ENCODE data around the gene SLAMF9.

SLAMF9 gene

DNA sequence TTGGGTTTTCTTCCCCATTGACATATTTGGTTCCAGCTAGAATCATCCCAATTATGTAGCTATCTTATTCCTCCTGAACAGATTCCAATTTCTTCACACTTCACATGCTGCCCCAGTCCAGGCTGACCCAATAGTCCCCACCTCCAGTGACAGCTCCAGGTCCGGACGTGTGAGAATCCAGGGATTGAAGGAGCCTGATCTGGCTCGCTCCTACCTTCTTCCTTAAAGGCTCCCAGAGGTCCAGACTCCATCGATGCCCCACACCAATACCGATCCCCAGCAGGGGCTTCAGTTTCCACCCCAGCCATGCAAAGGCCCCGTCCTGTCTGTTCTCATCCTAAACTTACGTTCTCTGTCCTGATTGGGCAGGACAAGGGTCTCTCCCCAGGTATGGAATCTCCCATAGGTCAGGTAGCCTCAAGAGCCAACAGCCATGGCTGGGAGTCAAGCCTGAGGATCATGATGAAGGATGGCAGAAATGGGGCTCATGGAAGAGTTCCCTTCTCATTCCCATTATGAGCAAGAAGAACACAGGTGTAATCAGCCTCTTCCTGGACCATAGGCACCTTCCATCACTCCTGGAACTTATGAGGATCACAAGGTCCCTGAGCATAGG lies 20.4 kb upstream of the SLAMF9 start:
- no peak for DNase-seq

GRCh38 chr1:159973350-159973940 lies 19.4 kb upstream of the SLAMF9 start:
- DNase-seq: no peak

- DNase-seq: no peak
These were observed 18.6 kb upstream of the SLAMF9 start for GRCh38 chr1:159972443-159973205.

- DNase-seq: no peak
These were observed 16.9 kb upstream of the SLAMF9 start for GRCh38 chr1:159970932-159971342.

DNA sequence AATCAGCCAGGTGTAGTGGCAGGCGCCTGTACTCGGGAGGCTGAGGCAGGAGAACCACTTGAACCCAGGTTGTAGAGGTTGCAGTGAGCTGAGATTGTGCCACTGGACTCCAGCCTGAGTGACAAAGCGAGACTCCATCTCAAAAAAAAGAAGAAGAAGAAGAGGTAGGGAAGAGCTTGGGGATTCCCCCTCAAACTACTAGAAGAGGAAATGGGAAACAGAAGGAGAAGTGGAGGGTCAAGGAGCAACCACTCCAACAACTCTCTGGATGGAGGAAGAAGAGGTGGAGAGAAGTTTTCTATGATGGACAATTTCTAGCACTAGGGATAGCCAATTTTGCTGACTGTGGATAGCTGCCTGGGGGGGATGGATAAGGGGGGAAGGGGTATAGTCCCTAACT lies 14.9 kb upstream of the SLAMF9 start:
- no peak for DNase-seq

- DNase-seq: no peak
These were observed 11.2 kb upstream of the SLAMF9 start for GRCh38 chr1:159965263-159965662.

GRCh38 chr1:159964144-159964543 lies 10.1 kb upstream of the SLAMF9 start:
- DNase-seq: no peak

GRCh38 chr1:159962176-159962575 lies 8.1 kb upstream of the SLAMF9 start:
- DNase-seq: no peak

- DNase-seq: no peak
These were observed 7.6 kb upstream of the SLAMF9 start for GRCh38 chr1:159961636-159962035.

- no peak for DNase-seq
These were observed 6.8 kb upstream of the SLAMF9 start for GRCh38 chr1:159960721-159961381.

- no peak for DNase-seq
These were observed 5.4 kb upstream of the SLAMF9 start for GRCh38 chr1:159959451-159959850.

GRCh38 chr1:159958719-159959380 lies 4.8 kb upstream of the SLAMF9 start:
- DNase-seq: no peak

DNA sequence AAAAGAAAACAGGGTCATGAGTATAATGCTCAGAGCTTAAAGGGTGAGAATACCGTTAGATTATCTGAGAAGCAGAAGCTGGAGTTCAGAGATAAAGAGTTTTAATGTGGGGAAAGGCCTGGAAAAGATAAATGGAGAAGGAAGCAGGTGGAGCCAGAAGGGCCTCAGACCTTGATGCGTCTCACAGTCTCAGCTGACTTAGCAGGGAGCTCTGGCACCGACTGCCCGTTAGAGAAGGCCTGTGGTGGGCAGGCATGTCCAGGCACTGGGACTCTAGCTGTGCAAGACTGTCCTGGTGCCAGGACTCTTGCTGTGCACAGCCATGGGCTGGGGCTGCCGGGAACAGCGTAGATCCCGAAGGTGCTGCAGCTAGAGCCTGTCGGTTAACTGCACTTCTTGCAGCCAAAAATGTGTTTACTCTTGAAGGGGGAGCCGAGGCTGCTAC lies 3.8 kb upstream of the SLAMF9 start:
- no peak for DNase-seq

DNA sequence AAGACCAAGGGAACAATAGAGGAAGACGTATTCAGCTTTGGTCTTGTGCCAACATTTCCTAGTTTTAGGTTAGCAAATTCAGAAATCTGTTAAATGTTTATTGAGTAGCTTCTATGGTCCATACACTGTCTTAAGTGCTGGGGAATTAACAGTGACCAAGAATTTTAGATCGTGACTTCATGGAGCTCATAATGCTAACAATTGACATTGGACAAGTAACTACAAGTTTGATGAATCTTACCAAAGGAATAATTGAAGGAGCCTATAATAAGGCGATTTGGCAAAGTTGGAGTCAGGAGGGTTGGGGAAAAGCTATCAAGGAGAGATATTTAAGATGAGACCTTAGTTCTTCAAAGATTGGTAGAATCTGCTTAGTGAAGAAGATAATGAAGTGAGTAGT lies 1.4 kb upstream of the SLAMF9 start:
- DNase-seq: no peak

DNA sequence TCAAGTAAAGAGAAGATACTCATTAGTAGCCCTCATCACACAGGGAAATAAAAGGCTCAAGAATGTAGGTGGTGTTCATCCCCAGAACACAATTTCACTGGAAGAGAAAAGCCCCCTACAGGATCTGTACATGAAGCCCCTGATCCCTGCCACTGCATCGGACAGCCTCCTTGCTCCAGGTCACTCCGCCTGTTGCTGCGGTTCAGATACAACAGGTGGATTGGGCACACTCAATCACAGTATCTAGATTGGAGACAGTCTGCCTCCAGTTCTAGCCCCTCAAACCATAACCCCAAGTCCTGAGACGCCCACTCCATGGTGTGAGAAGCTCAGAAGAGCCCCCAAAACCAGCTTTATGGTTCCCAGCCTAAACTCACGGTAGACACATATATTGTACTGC lies 1.1 kb downstream of the SLAMF9 start:
- no peak for DNase-seq

DNA sequence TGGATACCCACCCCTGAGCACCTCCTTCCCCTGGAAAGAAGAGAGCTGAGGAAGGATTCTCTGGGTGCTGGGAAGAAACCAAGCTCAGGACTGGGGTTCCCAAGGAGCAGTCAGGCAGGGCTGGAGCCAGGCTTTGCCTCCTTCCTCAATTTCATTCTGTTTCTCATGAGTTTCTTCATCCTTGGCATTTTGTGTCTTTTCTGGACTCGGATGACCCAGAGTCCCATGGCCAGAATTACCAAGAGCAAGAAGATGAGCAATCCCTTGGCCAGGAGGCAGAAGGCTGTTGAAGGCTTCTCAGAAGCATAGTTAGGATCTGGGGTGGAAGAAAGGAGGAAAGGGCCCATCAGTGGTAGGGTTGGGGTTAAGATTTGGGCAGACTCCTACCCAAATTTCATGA lies 2.5 kb downstream of the SLAMF9 start:
- no peak for DNase-seq

GRCh38 chr1:159951016-159951415 lies 3.0 kb downstream of the SLAMF9 start:
- DNase-seq: no peak

GRCh38 chr1:159949981-159950381 lies 4.1 kb downstream of the SLAMF9 start:
- no peak for DNase-seq

GRCh38 chr1:159949123-159949522 lies 4.9 kb downstream of the SLAMF9 start:
- DNase-seq: no peak

GRCh38 chr1:159947942-159948341 lies 6.1 kb downstream of the SLAMF9 start:
- no peak for DNase-seq

DNA sequence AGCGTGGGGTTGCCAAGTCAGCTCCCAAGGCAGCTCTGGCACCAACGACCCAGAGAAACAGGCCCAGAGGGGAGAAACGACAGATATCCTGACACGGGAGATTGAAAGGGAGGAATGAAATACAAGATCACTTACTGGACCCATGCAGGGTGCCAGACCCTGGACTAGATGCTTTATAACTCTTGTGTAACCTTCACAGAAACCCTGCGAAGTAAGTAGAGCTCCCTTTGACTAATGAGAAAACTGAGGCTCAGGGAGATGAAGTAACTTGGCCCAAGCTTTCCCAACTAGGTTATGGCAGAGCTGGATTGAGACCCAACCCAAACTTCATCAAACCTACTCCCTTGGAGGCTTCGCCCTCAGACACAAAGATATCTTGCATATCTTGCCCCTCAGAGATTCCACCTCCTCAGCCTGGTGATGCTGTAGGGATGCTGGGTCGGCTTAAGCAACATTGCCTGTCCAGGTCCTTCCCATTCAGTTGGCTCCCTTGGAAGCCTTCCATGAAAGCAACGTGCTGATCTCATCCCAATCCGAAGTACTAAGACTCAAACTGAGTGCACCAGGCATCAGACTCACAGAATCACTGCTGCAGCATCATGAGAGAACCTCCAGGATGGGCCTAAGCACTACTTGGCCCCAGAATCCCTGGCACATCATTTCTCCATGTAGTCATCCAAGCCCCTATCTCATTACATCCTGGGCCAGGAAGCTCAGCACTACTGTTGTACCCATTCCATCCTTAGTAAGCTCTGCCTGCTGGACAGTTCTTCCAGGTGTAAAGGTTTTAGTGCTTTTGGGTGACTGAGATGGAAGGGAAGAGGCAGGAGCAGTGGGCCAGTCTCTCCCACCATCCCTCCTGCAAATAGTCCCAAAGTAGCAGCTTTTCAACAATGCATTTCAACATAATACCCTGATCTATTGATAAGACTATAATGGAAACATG lies 7.5 kb downstream of the SLAMF9 start:
- DNase-seq: no peak

Data from T-helper 1 cell (primary cell).